Glutamatergic neuron (in vitro differentiated cells): ENCODE results near the gene ZNF488. TPM values are rescaled to one million over a fixed set of nuclear protein-coding genes. Genes with fewer than 3 reads are reported as not detected.

Source experiments
- DNase-seq: peaks from one replicate; pipeline ENCODE4 v3.0.0; 2022
- H3K27ac Mint-ChIP-seq: one replicate; pipeline ENCODE4 v1.8.0; 2020; ENCODE audit warnings: mild to moderate bottlenecking, mixed read lengths, inconsistent platforms; ENCODE audit not compliant: unreplicated experiment
- H3K27me3 Mint-ChIP-seq: one replicate; pipeline ENCODE4 v1.8.0; 2020; ENCODE audit warnings: mild to moderate bottlenecking, moderate library complexity, mixed read lengths, inconsistent platforms; ENCODE audit not compliant: unreplicated experiment
- H3K36me3 Mint-ChIP-seq: one replicate; pipeline ENCODE4 v1.8.0; 2020; ENCODE audit warnings: mild to moderate bottlenecking, mixed read lengths, inconsistent platforms; ENCODE audit not compliant: unreplicated experiment
- H3K4me1 Mint-ChIP-seq: one replicate; pipeline ENCODE4 v1.8.0; 2020; ENCODE audit warnings: mild to moderate bottlenecking, low read depth, mixed read lengths, inconsistent platforms; ENCODE audit not compliant: unreplicated experiment
- H3K4me3 Mint-ChIP-seq: one replicate; pipeline ENCODE4 v1.8.0; 2020; ENCODE audit warnings: mild to moderate bottlenecking, mixed read lengths, inconsistent platforms; ENCODE audit not compliant: unreplicated experiment
- H3K9me3 Mint-ChIP-seq: one replicate; pipeline ENCODE4 v1.8.0; 2020; ENCODE audit warnings: mild to moderate bottlenecking, moderate library complexity, mixed read lengths, inconsistent platforms; ENCODE audit not compliant: unreplicated experiment
- total RNA-seq: library from RNA; stranded (reverse); fragmentation: NEBNext Ultra II Directional; extraction: Animal tissue kit (Norgen Biotek cat#: 25700); gene quantifications from one replicate; pipeline ENCODE4 v1.2.1, GENCODE V29; 2021; ENCODE audit not compliant: unreplicated experiment
- TF ChIP-seq, protein P1 (sequence below): fragments of 200-600 bp; sonication (generic); IDR thresholded peaks from one replicate; pipeline ENCODE4 v1.5.0; 2021; ENCODE audit not compliant: partially characterized antibody, unreplicated experiment

Gene ZNF488
- total RNA-seq, 1 donor from 2014 or later = 3.3 TPM

DNA sequence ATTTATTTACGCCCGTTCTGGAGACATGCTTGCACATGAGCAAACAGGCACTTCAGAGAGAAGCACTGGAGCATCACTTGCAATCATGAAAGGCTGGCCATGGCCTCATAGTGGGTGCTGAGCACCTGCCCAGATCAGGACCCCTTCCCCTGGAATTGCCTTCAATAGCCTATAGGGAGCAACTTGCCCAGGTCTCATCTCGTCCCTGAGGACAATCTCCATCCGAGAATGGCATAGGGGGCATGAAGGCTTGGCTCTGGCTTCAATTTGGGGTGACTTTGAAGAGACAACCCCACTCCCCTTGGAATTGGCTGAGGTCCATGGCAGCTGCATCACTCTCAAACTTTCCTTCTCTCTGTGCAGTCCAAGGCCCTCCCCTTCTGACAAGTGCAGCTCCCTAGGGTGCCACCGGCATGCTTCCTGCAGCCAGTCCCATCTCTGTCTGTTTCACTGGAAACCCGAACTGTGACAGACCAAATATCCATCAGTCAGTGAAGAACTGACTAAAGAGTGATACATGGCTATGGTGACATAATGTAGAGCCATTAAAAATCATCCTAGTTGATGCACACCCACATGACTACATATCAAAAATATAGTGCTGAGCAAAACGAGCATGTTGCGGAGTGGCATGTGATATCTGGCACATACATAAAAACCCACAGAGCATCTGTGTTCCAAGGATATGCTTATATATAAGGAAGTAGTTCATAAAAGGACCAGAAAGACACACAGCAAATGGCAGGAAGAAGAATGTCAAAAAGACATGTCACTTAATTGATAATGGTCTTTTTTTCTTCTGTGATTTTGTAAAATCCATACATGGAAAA is 49.4 kb downstream of the ZNF488 start:
- Mint-ChIP-seq H3K9me3 (peaks cover 2% of the 10 kb centered on the region), H3K36me3 (no peaks in the 10 kb centered on the region), H3K27ac (no peak overlapping the region), H3K4me3 (no peak overlapping the region), H3K27me3 (peaks cover 10% of the 10 kb centered on the region), H3K4me1 (no peaks in the 10 kb centered on the region)
- DNase-seq = no peak
- TF ChIP-seq, protein P1, sequence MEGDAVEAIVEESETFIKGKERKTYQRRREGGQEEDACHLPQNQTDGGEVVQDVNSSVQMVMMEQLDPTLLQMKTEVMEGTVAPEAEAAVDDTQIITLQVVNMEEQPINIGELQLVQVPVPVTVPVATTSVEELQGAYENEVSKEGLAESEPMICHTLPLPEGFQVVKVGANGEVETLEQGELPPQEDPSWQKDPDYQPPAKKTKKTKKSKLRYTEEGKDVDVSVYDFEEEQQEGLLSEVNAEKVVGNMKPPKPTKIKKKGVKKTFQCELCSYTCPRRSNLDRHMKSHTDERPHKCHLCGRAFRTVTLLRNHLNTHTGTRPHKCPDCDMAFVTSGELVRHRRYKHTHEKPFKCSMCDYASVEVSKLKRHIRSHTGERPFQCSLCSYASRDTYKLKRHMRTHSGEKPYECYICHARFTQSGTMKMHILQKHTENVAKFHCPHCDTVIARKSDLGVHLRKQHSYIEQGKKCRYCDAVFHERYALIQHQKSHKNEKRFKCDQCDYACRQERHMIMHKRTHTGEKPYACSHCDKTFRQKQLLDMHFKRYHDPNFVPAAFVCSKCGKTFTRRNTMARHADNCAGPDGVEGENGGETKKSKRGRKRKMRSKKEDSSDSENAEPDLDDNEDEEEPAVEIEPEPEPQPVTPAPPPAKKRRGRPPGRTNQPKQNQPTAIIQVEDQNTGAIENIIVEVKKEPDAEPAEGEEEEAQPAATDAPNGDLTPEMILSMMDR = no peak

DNA sequence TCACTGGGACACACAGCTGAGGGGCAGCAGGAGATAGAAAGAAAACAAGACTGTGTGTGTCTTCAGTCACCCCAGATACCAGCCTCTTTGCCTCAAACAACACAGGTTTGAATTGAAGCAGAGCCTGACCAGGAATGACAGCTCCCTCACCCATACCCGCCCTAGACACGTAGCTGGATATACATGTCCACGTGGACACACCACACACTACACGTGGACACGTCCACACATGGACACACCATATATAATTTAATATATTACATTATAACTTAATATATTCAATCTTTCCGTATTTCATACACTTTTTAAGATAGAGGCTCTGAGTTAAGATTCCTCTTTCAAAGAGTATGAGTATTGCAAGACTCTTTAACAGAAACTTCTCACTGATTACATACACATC is 50.6 kb downstream of the ZNF488 start:
- no peak overlapping the region for H3K4me3 Mint-ChIP-seq
- peaks cover 2% of the 10 kb centered on the region for H3K9me3 Mint-ChIP-seq
- TF ChIP-seq, protein P1 = no peak
- no peaks in the 10 kb centered on the region for H3K4me1 Mint-ChIP-seq
- DNase-seq = no peak
- H3K36me3 Mint-ChIP-seq = no peaks in the 10 kb centered on the region
- H3K27ac Mint-ChIP-seq = no peak overlapping the region
- H3K27me3 Mint-ChIP-seq = peaks cover 7% of the 10 kb centered on the region

DNA sequence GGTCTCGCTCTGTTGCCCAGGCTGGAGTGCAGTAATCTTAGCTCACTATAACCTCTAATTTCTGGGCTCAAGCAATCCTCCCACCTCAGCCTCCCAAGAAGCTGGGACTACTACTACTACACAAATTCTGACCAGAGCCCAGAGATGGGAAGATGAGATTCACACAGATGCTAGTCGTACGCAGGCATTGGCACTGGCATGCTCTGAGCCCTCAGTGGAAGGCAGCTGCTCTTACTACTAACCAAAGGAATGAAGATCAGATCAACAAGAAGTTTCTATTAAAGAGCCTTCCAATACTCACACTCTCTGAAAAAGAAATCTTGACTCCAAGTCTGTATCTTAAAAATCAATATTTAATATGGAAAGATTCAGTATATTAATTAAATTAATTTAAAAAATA is 51.1 kb downstream of the ZNF488 start:
- H3K4me1 Mint-ChIP-seq = no peaks in the 10 kb centered on the region
- no peaks in the 10 kb centered on the region for H3K36me3 Mint-ChIP-seq
- H3K4me3 Mint-ChIP-seq = no peak overlapping the region
- H3K27me3 Mint-ChIP-seq = peaks cover 11% of the 10 kb centered on the region
- H3K27ac Mint-ChIP-seq = no peak overlapping the region
- H3K9me3 Mint-ChIP-seq = peaks cover 4% of the 10 kb centered on the region
- DNase-seq = no peak
- TF ChIP-seq, protein P1 = no peak

DNA sequence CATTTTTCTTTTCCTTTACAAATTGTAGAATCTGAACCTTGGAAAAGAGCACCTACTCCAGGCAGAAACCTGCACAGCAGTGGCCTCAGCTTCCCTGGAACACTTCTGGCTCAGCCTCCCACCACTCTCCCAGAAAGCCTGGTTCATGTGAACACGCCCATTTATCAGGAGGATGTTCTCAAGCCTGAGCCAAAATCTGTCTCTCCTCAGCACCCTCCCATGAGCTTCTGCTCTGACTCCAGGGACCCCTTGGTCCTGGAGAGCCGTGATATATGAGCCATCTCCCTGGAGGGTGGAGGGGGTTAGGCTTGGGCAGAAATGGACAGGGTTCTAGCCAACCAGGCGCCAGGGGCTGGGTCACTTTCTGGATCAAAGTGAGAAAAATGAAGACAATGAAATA is 51.7 kb downstream of the ZNF488 start:
- DNase-seq = no peak
- TF ChIP-seq, protein P1 = no peak
- Mint-ChIP-seq H3K36me3 (no peaks in the 10 kb centered on the region), H3K4me1 (no peaks in the 10 kb centered on the region), H3K9me3 (peaks cover 4% of the 10 kb centered on the region), H3K27ac (no peak overlapping the region), H3K27me3 (peaks cover 13% of the 10 kb centered on the region), H3K4me3 (no peak overlapping the region)

DNA sequence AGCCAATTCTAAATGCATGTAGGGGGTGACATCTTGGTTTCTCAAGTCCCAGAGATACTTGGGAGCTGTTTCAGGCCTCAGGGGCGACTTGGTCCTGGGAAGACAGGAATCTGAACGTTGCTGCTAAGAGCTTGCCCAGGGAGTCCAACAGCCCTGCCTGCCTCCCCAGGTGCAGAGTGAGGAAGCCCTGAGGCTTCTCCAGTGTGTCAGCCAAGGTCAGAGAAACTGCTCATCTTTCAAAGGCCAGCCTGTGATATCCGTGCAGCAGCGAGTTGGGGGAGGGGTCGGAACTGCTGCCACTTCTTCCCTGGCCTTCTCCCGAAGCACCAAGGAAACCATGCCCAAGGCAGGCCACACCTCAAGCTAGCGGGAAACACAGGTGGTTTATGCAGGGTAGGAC is 52.1 kb downstream of the ZNF488 start:
- Mint-ChIP-seq H3K27me3 (peaks cover 13% of the 10 kb centered on the region), H3K9me3 (peaks cover 4% of the 10 kb centered on the region), H3K4me1 (no peaks in the 10 kb centered on the region), H3K27ac (no peak overlapping the region), H3K36me3 (no peaks in the 10 kb centered on the region), H3K4me3 (no peak overlapping the region)
- no peak for DNase-seq
- TF ChIP-seq, protein P1 = no peak
